Measurements from ENCODE around the gene C9orf78.

The C9orf78 gene

GRCh38 chr9:129865668-129866320 lies 30.7 kb upstream of the C9orf78 start:
- H3K4me2 ChIP-seq (ENCODE audit: low read length), result no peak overlapping the region
- no peaks in the 10 kb centered on the region for H3K9me3 ChIP-seq (replicated peaks; ENCODE audit: low read length)
- H3K36me3 ChIP-seq (ENCODE audit: insufficient read depth, low read length), result peaks cover 23% of the 10 kb centered on the region
- no peak overlapping the region for H3K9ac ChIP-seq (ENCODE audit: low read depth, low read length)
- no peak overlapping the region for H3K4me3 ChIP-seq (ENCODE audit: low read length)
- no peaks in the 10 kb centered on the region for H3K27me3 ChIP-seq (ENCODE audit: control insufficient read depth, insufficient read depth, low read length)
- H3K4me1 ChIP-seq (ENCODE audit: control insufficient read depth, insufficient read depth, low read length), result no peaks in the 10 kb centered on the region

GRCh38 chr9:129864991-129865647 lies 30.0 kb upstream of the C9orf78 start:
- Histone ChIP-seq H3K36me3 (ENCODE audit: insufficient read depth, low read length) (peaks cover 26% of the 10 kb centered on the region), H3K4me1 (ENCODE audit: control insufficient read depth, insufficient read depth, low read length) (no peaks in the 10 kb centered on the region), H3K27me3 (ENCODE audit: control insufficient read depth, insufficient read depth, low read length) (no peaks in the 10 kb centered on the region), H3K9me3 (replicated peaks; ENCODE audit: low read length) (no peaks in the 10 kb centered on the region), H3K4me2 (ENCODE audit: low read length) (no peak overlapping the region), H3K4me3 (ENCODE audit: low read length) (no peak overlapping the region), H3K9ac (ENCODE audit: low read depth, low read length) (no peak overlapping the region)

GRCh38 chr9:129863059-129863690 lies 28.1 kb upstream of the C9orf78 start:
- Histone ChIP-seq H3K4me3 (ENCODE audit: low read length) (no peak overlapping the region), H3K4me2 (ENCODE audit: low read length) (no peak overlapping the region), H3K4me1 (ENCODE audit: control insufficient read depth, insufficient read depth, low read length) (no peaks in the 10 kb centered on the region), H3K27me3 (ENCODE audit: control insufficient read depth, insufficient read depth, low read length) (no peaks in the 10 kb centered on the region), H3K9ac (ENCODE audit: low read depth, low read length) (no peak overlapping the region), H3K9me3 (replicated peaks; ENCODE audit: low read length) (no peaks in the 10 kb centered on the region), H3K36me3 (ENCODE audit: insufficient read depth, low read length) (peaks cover 28% of the 10 kb centered on the region)

GRCh38 chr9:129861447-129861827 lies 26.4 kb upstream of the C9orf78 start:
- Histone ChIP-seq H3K4me1 (ENCODE audit: control insufficient read depth, insufficient read depth, low read length) (no peaks in the 10 kb centered on the region), H3K9me3 (replicated peaks; ENCODE audit: low read length) (no peaks in the 10 kb centered on the region), H3K9ac (ENCODE audit: low read depth, low read length) (no peak overlapping the region), H3K27me3 (ENCODE audit: control insufficient read depth, insufficient read depth, low read length) (no peaks in the 10 kb centered on the region), H3K4me2 (ENCODE audit: low read length) (no peak overlapping the region), H3K4me3 (ENCODE audit: low read length) (no peak overlapping the region), H3K36me3 (ENCODE audit: insufficient read depth, low read length) (peaks cover 31% of the 10 kb centered on the region)

- Histone ChIP-seq H3K4me2 (ENCODE audit: low read length) (no peak overlapping the region), H3K9me3 (replicated peaks; ENCODE audit: low read length) (no peaks in the 10 kb centered on the region), H3K9ac (ENCODE audit: low read depth, low read length) (no peak overlapping the region), H3K4me1 (ENCODE audit: control insufficient read depth, insufficient read depth, low read length) (no peaks in the 10 kb centered on the region), H3K27me3 (ENCODE audit: control insufficient read depth, insufficient read depth, low read length) (no peaks in the 10 kb centered on the region), H3K36me3 (ENCODE audit: insufficient read depth, low read length) (peaks cover 31% of the 10 kb centered on the region), H3K4me3 (ENCODE audit: low read length) (no peak overlapping the region)
Observed at GRCh38 chr9:129860653-129861446, 25.8 kb upstream of the C9orf78 start.

- Histone ChIP-seq H3K9me3 (replicated peaks; ENCODE audit: low read length) (no peaks in the 10 kb centered on the region), H3K36me3 (ENCODE audit: insufficient read depth, low read length) (peaks cover 39% of the 10 kb centered on the region), H3K4me1 (ENCODE audit: control insufficient read depth, insufficient read depth, low read length) (no peaks in the 10 kb centered on the region), H3K4me3 (ENCODE audit: low read length) (no peak overlapping the region), H3K9ac (ENCODE audit: low read depth, low read length) (no peak overlapping the region), H3K4me2 (ENCODE audit: low read length) (no peak overlapping the region), H3K27me3 (ENCODE audit: control insufficient read depth, insufficient read depth, low read length) (no peaks in the 10 kb centered on the region)
Observed at GRCh38 chr9:129858167-129858962, 23.3 kb upstream of the C9orf78 start.

- Histone ChIP-seq H3K4me3 (ENCODE audit: low read length) (no peak overlapping the region), H3K4me1 (ENCODE audit: control insufficient read depth, insufficient read depth, low read length) (no peaks in the 10 kb centered on the region), H3K9me3 (replicated peaks; ENCODE audit: low read length) (no peaks in the 10 kb centered on the region), H3K4me2 (ENCODE audit: low read length) (no peak overlapping the region), H3K36me3 (ENCODE audit: insufficient read depth, low read length) (peaks cover 45% of the 10 kb centered on the region), H3K27me3 (ENCODE audit: control insufficient read depth, insufficient read depth, low read length) (no peaks in the 10 kb centered on the region), H3K9ac (ENCODE audit: low read depth, low read length) (no peak overlapping the region)
Observed at GRCh38 chr9:129857207-129857606, 22.1 kb upstream of the C9orf78 start.

- no peaks in the 10 kb centered on the region for H3K9me3 ChIP-seq (replicated peaks; ENCODE audit: low read length)
- no peak overlapping the region for H3K4me2 ChIP-seq (ENCODE audit: low read length)
- H3K36me3 ChIP-seq (ENCODE audit: insufficient read depth, low read length), result peaks cover 32% of the 10 kb centered on the region
- H3K4me3 ChIP-seq (ENCODE audit: low read length), result no peak overlapping the region
- H3K9ac ChIP-seq (ENCODE audit: low read depth, low read length), result no peak overlapping the region
- H3K4me1 ChIP-seq (ENCODE audit: control insufficient read depth, insufficient read depth, low read length), result no peaks in the 10 kb centered on the region
- no peaks in the 10 kb centered on the region for H3K27me3 ChIP-seq (ENCODE audit: control insufficient read depth, insufficient read depth, low read length)
Observed at GRCh38 chr9:129854588-129855110, 19.6 kb upstream of the C9orf78 start.

- no peak overlapping the region for H3K4me3 ChIP-seq (ENCODE audit: low read length)
- H3K9ac ChIP-seq (ENCODE audit: low read depth, low read length), result no peak overlapping the region
- H3K36me3 ChIP-seq (ENCODE audit: insufficient read depth, low read length), result peaks cover 30% of the 10 kb centered on the region
- no peak overlapping the region for H3K4me2 ChIP-seq (ENCODE audit: low read length)
- no peaks in the 10 kb centered on the region for H3K27me3 ChIP-seq (ENCODE audit: control insufficient read depth, insufficient read depth, low read length)
- no peaks in the 10 kb centered on the region for H3K9me3 ChIP-seq (replicated peaks; ENCODE audit: low read length)
- no peaks in the 10 kb centered on the region for H3K4me1 ChIP-seq (ENCODE audit: control insufficient read depth, insufficient read depth, low read length)
Observed at GRCh38 chr9:129853614-129854013, 18.5 kb upstream of the C9orf78 start.

GRCh38 chr9:129852579-129852978 lies 17.5 kb upstream of the C9orf78 start:
- Histone ChIP-seq H3K4me3 (ENCODE audit: low read length) (no peak overlapping the region), H3K27me3 (ENCODE audit: control insufficient read depth, insufficient read depth, low read length) (no peaks in the 10 kb centered on the region), H3K9me3 (replicated peaks; ENCODE audit: low read length) (no peaks in the 10 kb centered on the region), H3K4me1 (ENCODE audit: control insufficient read depth, insufficient read depth, low read length) (no peaks in the 10 kb centered on the region), H3K9ac (ENCODE audit: low read depth, low read length) (no peak overlapping the region), H3K4me2 (ENCODE audit: low read length) (no peak overlapping the region), H3K36me3 (ENCODE audit: insufficient read depth, low read length) (peaks cover 24% of the 10 kb centered on the region)
